ENCODE data around the gene CCDC158. TPM values are rescaled to one million over a fixed set of nuclear protein-coding genes. Genes with fewer than 3 reads are reported as not detected.

The CCDC158 gene
- total and polyA plus RNA-seq, 2 experiments from 2014 or later: 0.06 TPM; not detected in 1

GRCh38 chr4:76334885-76335284 lies 86.1 kb downstream of the CCDC158 start:
- Histone ChIP-seq H3K9me3 (ENCODE audit: low read depth) (no peaks in the 10 kb centered on the region), H3K36me3 (no peaks in the 10 kb centered on the region), H3K4me1 (ENCODE audit: low read depth) (no peaks in the 10 kb centered on the region), H3K27me3 (peaks cover 3% of the 10 kb centered on the region), H3K27ac (no peak overlapping the region), H3K4me3 (no peak overlapping the region)
- no peak for TF ChIP-seq CTCF (IDR thresholded peaks at IDR 0.05; ENCODE audit: low read depth, low read length)
- no peak for DNase-seq (ENCODE audit: low read depth in 1 of 2, low spot score in 1 of 2)

- DNase-seq (ENCODE audit: low read depth in 1 of 2, low spot score in 1 of 2): no peak
- no peak for TF ChIP-seq CTCF (IDR thresholded peaks at IDR 0.05; ENCODE audit: low read depth, low read length)
- no peaks in the 10 kb centered on the region for H3K4me1 ChIP-seq (ENCODE audit: low read depth)
- no peak overlapping the region for H3K27ac ChIP-seq
- H3K27me3 ChIP-seq: no peaks in the 10 kb centered on the region
- no peaks in the 10 kb centered on the region for H3K9me3 ChIP-seq (ENCODE audit: low read depth)
- no peaks in the 10 kb centered on the region for H3K36me3 ChIP-seq
- H3K4me3 ChIP-seq: no peak overlapping the region
Measured at GRCh38 chr4:76326515-76326914, 94.4 kb downstream of the CCDC158 start.

- Histone ChIP-seq H3K4me3 (no peak overlapping the region), H3K36me3 (no peaks in the 10 kb centered on the region), H3K9me3 (ENCODE audit: low read depth) (no peaks in the 10 kb centered on the region), H3K4me1 (ENCODE audit: low read depth) (no peaks in the 10 kb centered on the region), H3K27ac (no peak overlapping the region), H3K27me3 (no peaks in the 10 kb centered on the region)
- DNase-seq (ENCODE audit: low read depth in 1 of 2, low spot score in 1 of 2): no peak
- no peak for TF ChIP-seq CTCF (IDR thresholded peaks at IDR 0.05; ENCODE audit: low read depth, low read length)
Measured at GRCh38 chr4:76325072-76325471, 95.9 kb downstream of the CCDC158 start.

GRCh38 chr4:76322236-76322635 lies 98.7 kb downstream of the CCDC158 start:
- TF ChIP-seq CTCF (IDR thresholded peaks at IDR 0.05; ENCODE audit: low read depth, low read length): no peak
- Histone ChIP-seq H3K9me3 (ENCODE audit: low read depth) (no peaks in the 10 kb centered on the region), H3K4me1 (ENCODE audit: low read depth) (no peaks in the 10 kb centered on the region), H3K4me3 (no peak overlapping the region), H3K27me3 (no peaks in the 10 kb centered on the region), H3K36me3 (no peaks in the 10 kb centered on the region), H3K27ac (no peak overlapping the region)
- DNase-seq (ENCODE audit: low read depth in 1 of 2, low spot score in 1 of 2): no peak

- no peak for TF ChIP-seq CTCF (IDR thresholded peaks at IDR 0.05; ENCODE audit: low read depth, low read length)
- Histone ChIP-seq H3K4me1 (ENCODE audit: low read depth) (no peaks in the 10 kb centered on the region), H3K4me3 (no peak overlapping the region), H3K36me3 (peaks cover 2% of the 10 kb centered on the region), H3K27me3 (no peaks in the 10 kb centered on the region), H3K27ac (no peak overlapping the region), H3K9me3 (ENCODE audit: low read depth) (no peaks in the 10 kb centered on the region)
- no peak for DNase-seq (ENCODE audit: low read depth in 1 of 2, low spot score in 1 of 2)
Measured at GRCh38 chr4:76316131-76316530, 104.8 kb downstream of the CCDC158 start.

Data from cardiac muscle cell (in vitro differentiated cells and primary cell).